NK-92 (cell line): ENCODE results near the gene BLACAT1.

Experiments used
- DNase-seq: peaks from one replicate; lab custom pipeline; 2025; ENCODE audit not compliant: unreplicated experiment; lab: John Stamatoyannopoulos, UW

BLACAT1 gene

GRCh38 chr1:205455581-205456382 is at the start of gene BLACAT1:
Gene BLACAT1 (minus strand): TSS chr1:205456045.
- no peak for DNase-seq

- DNase-seq, result no peak
Measured at GRCh38 chr1:205505076-205505729, 49.4 kb upstream of the BLACAT1 start.

DNA sequence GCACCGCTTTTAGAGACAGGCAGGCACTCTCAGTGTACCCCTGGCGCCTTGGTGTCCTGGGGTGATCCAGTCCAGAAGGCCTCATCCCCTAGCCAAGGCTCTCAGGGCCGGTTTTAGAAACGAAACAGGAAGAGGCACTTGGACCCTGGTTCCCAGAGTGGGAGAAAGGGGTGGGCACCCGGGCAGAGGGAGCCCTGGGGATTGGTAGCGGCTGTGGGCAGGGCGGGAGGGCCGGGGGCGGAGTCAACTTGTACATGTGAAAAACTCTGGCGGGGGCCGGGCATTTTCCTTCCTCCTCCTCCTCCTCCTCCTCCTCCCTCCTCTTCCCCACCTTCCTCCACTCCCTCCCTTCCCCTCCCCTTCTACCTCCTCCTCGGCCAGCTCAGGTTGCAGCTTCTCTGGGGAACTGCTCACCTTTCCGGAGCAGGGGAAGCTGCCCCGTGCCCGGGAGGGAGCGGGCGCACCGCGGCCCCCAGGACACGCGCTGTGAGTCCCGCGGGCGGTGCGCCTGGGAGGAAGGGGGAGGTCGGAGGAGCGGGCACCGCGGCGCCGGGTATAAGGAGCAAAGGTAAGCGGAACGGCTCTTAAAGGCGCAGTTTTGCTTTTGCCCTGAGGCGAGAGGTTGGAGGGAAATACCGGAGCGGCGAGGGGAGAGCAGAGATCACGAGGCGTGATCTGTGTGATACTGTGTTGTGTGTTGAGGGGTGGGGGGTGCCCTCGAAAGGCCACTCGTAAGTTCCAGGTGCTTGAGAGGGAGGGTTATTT is 48.6 kb upstream of the BLACAT1 start, which contains the start of gene CDK18:
TSS of gene CDK18 (plus strand) at position 359 of the 765 bp plus-strand sequence. CDS start 18,499 bp downstream, outside the sequence.
- DNase-seq, result no peak

- DNase-seq, result no peak
Measured at GRCh38 chr1:205502992-205503391, 47.1 kb upstream of the BLACAT1 start.

GRCh38 chr1:205502111-205502810 is 46.4 kb upstream of the BLACAT1 start:
- DNase-seq, result no peak

DNA sequence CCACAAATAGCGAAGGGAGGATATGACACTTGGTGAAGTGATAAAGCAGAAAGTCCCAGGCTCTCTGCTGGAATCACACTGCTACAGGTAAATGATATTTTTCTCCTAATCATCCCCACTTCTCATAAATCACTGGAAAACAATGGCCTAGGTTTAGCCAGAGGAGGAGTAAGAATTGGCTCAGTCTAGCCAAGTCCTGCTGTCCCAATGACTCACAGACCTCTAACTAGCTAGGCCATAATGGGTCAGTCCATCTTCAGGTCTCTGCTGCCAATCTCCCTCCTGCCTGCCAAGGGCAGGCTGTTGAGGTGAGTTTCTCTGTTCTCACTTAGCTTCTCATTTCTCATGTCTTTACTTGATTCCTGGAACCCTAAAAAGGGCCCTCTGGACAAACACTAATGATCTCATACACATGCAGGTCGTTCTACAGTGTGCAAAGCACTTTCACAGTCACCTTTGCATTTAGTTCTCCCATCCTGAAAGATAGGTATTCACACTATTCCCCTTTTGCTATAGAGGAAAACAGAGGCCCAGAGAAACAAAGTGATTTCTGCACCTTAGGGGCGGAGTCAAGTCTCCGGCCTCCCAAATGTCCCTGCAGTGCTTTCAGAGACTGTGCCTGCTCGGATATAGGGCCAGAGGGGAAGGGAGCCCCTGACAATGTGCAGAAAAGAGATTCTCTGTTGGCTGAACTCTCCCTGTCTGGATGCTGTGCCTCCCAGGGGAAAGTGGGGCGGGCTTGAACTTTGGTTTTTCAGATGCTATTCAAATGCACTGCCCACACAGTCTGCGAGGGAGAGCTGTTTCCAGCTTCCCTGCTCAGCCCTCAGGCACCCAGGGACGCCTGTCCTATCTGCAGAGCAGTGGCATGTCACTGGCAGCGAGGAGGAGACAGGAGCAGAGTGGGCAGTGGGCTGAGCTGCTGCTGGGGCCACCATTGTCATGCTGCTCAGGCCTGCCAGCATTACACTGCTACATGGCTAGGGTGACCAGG is 44.7 kb upstream of the BLACAT1 start:
- no peak for DNase-seq

GRCh38 chr1:205499789-205500188 is 43.9 kb upstream of the BLACAT1 start:
- no peak for DNase-seq

- no peak for DNase-seq
Measured at GRCh38 chr1:205497351-205497750, 41.5 kb upstream of the BLACAT1 start.

GRCh38 chr1:205496661-205497060 is 40.8 kb upstream of the BLACAT1 start:
- no peak for DNase-seq

GRCh38 chr1:205495237-205495823 is 39.5 kb upstream of the BLACAT1 start:
- DNase-seq, result no peak

DNA sequence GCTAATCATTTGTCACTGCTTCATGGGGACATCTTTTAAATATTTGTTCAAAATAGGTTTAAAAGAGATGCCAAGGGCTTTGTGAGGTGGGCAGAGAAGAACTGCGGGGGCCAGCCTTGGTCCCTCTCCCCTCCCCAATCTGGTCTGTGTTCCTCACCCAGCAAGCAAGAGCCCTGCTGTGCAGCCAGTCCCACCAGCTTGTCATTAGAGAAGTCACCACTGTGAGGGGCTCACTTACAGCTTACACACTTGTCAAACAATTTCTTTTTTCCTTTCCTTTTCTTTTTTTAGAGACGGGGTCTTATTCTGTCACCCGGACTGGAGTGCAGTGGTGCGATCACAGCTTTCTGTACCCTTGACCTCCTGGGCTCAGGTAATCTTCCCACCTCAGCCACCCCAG is 38.3 kb upstream of the BLACAT1 start:
- DNase-seq, result no peak

DNA sequence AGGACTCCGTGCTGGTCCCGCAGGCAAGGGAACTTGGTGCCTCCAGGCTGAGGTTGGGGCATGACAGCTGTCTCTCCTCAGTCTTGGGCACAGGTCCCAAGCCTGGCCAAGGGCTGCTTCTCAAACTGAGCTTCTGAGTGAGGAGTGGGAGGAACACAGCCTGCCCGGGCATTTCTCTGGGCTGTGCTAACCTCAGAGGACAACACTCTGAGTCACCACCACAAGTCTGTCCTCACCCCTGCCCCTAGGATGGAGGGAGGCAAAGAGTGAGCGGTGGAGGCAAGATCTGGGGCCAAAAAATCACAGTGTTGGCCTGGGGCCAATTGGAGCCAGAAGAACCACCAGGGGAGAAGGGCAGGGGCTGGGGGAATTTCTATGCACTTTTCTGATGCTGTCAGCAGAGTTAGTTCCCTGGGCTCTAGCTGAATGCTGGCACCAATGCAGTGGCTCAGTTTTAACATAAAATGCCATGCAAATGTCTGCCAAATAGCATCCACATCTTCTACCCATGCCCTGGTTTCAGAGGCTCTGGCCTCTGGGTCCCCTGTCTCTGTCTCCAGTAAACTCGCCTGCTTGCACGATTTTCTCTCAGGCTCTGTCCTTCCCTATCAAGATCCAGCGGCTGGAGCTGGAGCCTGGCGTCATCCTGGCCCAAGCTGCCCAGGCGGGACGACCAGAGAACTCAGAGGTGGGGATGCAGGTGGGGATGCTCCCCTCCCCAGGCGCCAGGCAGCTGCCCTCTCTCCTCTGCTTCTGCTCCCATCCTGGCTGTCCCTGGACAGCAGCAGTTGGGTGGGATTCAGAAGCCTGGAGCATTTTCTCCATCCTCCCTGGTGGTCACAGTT is 37.6 kb upstream of the BLACAT1 start:
- DNase-seq, result no peak

DNA sequence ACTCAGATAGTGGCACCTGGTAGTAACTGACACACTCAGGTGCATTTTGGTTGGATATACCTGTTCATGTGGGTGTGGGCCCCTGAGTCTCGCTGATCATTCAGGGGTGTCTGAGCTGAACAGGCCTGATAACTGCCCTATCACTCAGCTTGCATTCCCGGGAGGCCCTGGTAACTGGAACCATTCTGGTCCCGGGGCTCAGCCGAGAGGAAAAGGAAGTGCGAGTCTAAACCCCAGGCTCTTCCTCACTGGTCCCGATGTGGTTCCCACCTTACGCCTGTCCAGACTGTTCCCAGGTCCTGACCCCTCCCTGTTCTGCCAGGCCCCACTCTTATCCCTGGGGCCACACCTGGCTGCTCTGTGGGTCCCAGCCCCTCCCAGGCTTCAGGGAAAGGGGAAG is 36.9 kb upstream of the BLACAT1 start:
- DNase-seq, result no peak

DNA sequence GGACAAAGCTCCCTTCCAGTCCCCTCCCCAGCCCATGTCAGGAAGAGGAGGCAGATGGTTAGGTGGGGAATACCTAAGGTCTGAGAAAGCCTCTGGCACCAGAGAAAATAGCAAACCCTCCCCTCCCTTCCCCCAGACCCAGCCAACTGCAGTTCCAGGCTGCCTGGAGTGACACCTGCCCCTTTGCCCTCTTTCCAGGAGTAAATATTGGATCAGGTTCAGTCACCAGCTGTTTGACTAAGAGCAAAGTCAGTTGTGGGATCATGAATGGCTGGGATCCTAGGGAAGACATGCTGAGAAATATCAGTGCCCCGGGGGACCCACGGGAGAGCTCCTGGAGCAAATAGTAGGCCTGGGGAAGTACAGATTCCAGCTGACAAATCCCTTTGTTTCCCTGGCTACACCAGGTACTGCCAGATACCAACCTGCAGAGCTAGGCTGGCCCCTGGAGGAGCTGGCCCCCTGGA is 36.4 kb upstream of the BLACAT1 start:
- no peak for DNase-seq

GRCh38 chr1:205491794-205492193 is 35.9 kb upstream of the BLACAT1 start:
- DNase-seq, result no peak

GRCh38 chr1:205488074-205488723 is 32.4 kb upstream of the BLACAT1 start:
- DNase-seq, result no peak

GRCh38 chr1:205486258-205486657 is 30.4 kb upstream of the BLACAT1 start:
- no peak for DNase-seq
